Activated T-cell treated with anti-CD3 and anti-CD28 coated beads, Interleukin-2, amount 50 U/mL, for 48 hours (primary cell): Measurements from ENCODE around the gene DENND1C.
"Not testable (repeated sequence)": the region's sequence is repeated elsewhere in the genome, so short reads cannot be mapped to it uniquely, and the experiment has no call there.

Experiments used
- DNase-seq, 2 experiments: peaks; one replicate each; pipeline ENCODE4 v3.0.0-alpha.2; 2020

Gene DENND1C

GRCh38 chr19:6481541-6482342 is at the start of gene DENND1C:
Gene DENND1C, minus strand, starts transcription at chr19:6481787. Its CDS starts 92 bp downstream, at chr19:6481695.
- peak; percentile 81 to 84 for DNase-seq

GRCh38 chr19:6530386-6531162 is 49.0 kb upstream of the DENND1C start, which contains the start of gene TNFSF9:
Gene TNFSF9, plus strand, starts transcription at chr19:6531026. Its CDS starts 11 bp downstream, at chr19:6531037.
- peak; percentile 88 to 92 for DNase-seq

GRCh38 chr19:6529937-6530385 is 48.4 kb upstream of the DENND1C start:
- no peak for DNase-seq

GRCh38 chr19:6529351-6529750 is 47.8 kb upstream of the DENND1C start:
- no peak for DNase-seq

- no peak for DNase-seq
Measured at GRCh38 chr19:6528544-6529121, 47.0 kb upstream of the DENND1C start.

- DNase-seq: no peak
Measured at GRCh38 chr19:6527893-6528543, 46.4 kb upstream of the DENND1C start.

GRCh38 chr19:6524311-6524710 is 42.7 kb upstream of the DENND1C start:
- DNase-seq: no peak

GRCh38 chr19:6522712-6523111 is 41.1 kb upstream of the DENND1C start:
- DNase-seq: no peak

GRCh38 chr19:6521718-6522646 is 40.4 kb upstream of the DENND1C start:
- peak; percentile 55 to 72 for DNase-seq

GRCh38 chr19:6519289-6519688 is 37.7 kb upstream of the DENND1C start:
- DNase-seq: no peak

- peak; percentile 54 to 57 for DNase-seq
Measured at GRCh38 chr19:6518145-6518911, 36.7 kb upstream of the DENND1C start.

GRCh38 chr19:6516659-6517291 is 35.2 kb upstream of the DENND1C start:
- DNase-seq: peak; percentile 95 to 98

- peak; percentile 83 to 86 for DNase-seq
Measured at GRCh38 chr19:6516018-6516658, 34.6 kb upstream of the DENND1C start.

GRCh38 chr19:6514926-6515544 is 33.4 kb upstream of the DENND1C start:
- no peak for DNase-seq

GRCh38 chr19:6514089-6514488 is 32.5 kb upstream of the DENND1C start:
- DNase-seq: no peak

- DNase-seq: no peak
Measured at GRCh38 chr19:6510618-6511017, 29.0 kb upstream of the DENND1C start.

- DNase-seq: no peak
Measured at GRCh38 chr19:6509118-6509971, 27.8 kb upstream of the DENND1C start.

- DNase-seq: not testable (repeated sequence)
Measured at GRCh38 chr19:6508028-6508771, 26.6 kb upstream of the DENND1C start.
